Measurements from ENCODE around the gene TCEA3. TPM values are rescaled to one million over a fixed set of nuclear protein-coding genes. Genes with fewer than 3 reads are reported as not detected.
A peak's percentile ranks its signal among the peaks of the same experiment; 100 is the strongest.

TCEA3 gene
- total and polyA plus RNA-seq, 2 of the 4 experiments (the other 2 are of a cell fraction) = 3.0 to 6.3 TPM

GRCh38 chr1:23444596-23445390 is 20.2 kb upstream of the TCEA3 start:
- Histone ChIP-seq H3K4ac (ENCODE audit: low read depth, low read length) (peak overlapping the region; percentile 22; the same call in 1 of the 2 replicates), H2AK5ac (ENCODE audit: low read depth, low read length) (no peak overlapping the region), H3K4me1 (ENCODE audit: control insufficient read depth, insufficient read depth, low read length) (peaks cover 2% of the 10 kb centered on the region; the same call in 1 of the 2 replicates), H4K8ac (ENCODE audit: low read depth in 2 of 2, low read length in 2 of 2) (no peak overlapping the region; a peak in 1 of 4 replicates), H3K36me3 (ENCODE audit: control insufficient read depth, insufficient read depth, low read length) (peaks cover 26% of the 10 kb centered on the region), H4K20me1 (ENCODE audit: insufficient read depth, low read length) (no peaks in the 10 kb centered on the region), H3K56ac (ENCODE audit: extremely low read depth, insufficient read depth, low read length) (no peak overlapping the region), H3K23ac (ENCODE audit: low read depth, low read length) (no peak overlapping the region), H3K9ac (ENCODE audit: low read depth, low read length) (no peak overlapping the region; the same call in 1 of the 2 replicates), H2BK5ac (ENCODE audit: low read depth, low read length, poor library complexity, severe bottlenecking) (no peak overlapping the region), H3K79me1 (ENCODE audit: low read depth in 1 of 2, low read length in 2 of 2) (no peaks in the 10 kb centered on the region; a peak in 1 of 4 replicates), H2AK9ac (replicated peaks; ENCODE audit: low read depth, low read length, poor library complexity) (no peak overlapping the region), H4K91ac (ENCODE audit: insufficient read depth, low read depth, low read length) (no peak overlapping the region), H2BK15ac (ENCODE audit: low read depth, low read length) (no peak overlapping the region), H3K9me3 (ENCODE audit: control insufficient read depth, insufficient read depth, low read length) (no peaks in the 10 kb centered on the region), H2BK120ac (ENCODE audit: low read depth, low read length) (no peak overlapping the region; the same call in 1 of the 2 replicates), H2BK20ac (ENCODE audit: low read depth, low read length) (no peak overlapping the region), H3K9me1 (ENCODE audit: insufficient read depth, low read length) (no peaks in the 10 kb centered on the region), H3K4me2 (ENCODE audit: low read depth, low read length) (no peak overlapping the region; the same call in 1 of the 2 replicates), H3K14ac (replicated peaks; ENCODE audit: low read depth, low read length) (no peak overlapping the region), H3K27me3 (ENCODE audit: control insufficient read depth, insufficient read depth, low read length) (no peaks in the 10 kb centered on the region), H3K4me3 (ENCODE audit: insufficient read depth, low read depth, low read length) (no peak overlapping the region), H3K27ac (ENCODE audit: insufficient read depth, low read length) (peak overlapping the region; percentile 68; the same call in 1 of the 2 replicates), H3K18ac (ENCODE audit: low read depth, low read length) (no peak overlapping the region; the same call in 1 of the 2 replicates), H2AFZ (replicated peaks; ENCODE audit: low read length, poor library complexity) (no peak overlapping the region), H4K5ac (ENCODE audit: low read depth, low read length) (no peak overlapping the region; the same call in 1 of the 2 replicates)
- ATAC-seq (ENCODE audit: low read depth) = no peak; the same call in 1 of the 2 replicates
- in situ Hi-C loops (cut with MboI; ENCODE audit: low sequenced_read_pairs) = no loop called here
- 100% methylated on average over 1 of the region's 4 CpGs; no CpG with 5 or more reads in 1 of the 2 experiments for WGBS, 2 experiments (ENCODE audit: extremely low coverage in 2 of 2, insufficient read length in 1 of 2)
- CTCF ChIA-PET = interaction anchor here (0.6 kb wide), 1 partner anchor 120 kb away, joined by 3 read pairs; no protein-coding TSS in a partner anchor
- dilution Hi-C loops (cut with HindIII; ENCODE audit: low sequenced_read_pairs, unreplicated experiment) = no loop called here
- intact Hi-C loops (cut with micrococcal nuclease) = no loop called here
- no TSS peak for BruUV-seq (replicated peaks)
- TF ChIP-seq RFX5 (IDR thresholded peaks at IDR 0.05; ENCODE audit: low read depth, low read length) (no peak), NFE2L2 (IDR thresholded peaks at IDR 0.05; ENCODE audit: low read depth, low read length) (no peak), POLR2A (IDR thresholded peaks at IDR 0.05; ENCODE audit: low read depth, low read length) (no peak), RCOR1 (IDR thresholded peaks at IDR 0.05; ENCODE audit: insufficient replicate concordance, low read length) (no peak)
- POLR2A ChIA-PET (ENCODE audit: unreplicated experiment) = no interaction called here
- DNase-seq = no peak

Measured in IMR-90 (cell line).